KMS-11 (cell line): ENCODE measurements around the gene ATP13A5.

Experiments
- H2AFZ ChIP-seq: fragments of 200-600 bp; sonication (generic); 2 replicates; pipeline ENCODE4 v1.6.1; 2016; ENCODE audit warnings: antibody characterized with exemption, mixed run types, low read depth
- H3K27ac ChIP-seq: fragments of 200-600 bp; sonication (generic); 2 replicates; pipeline ENCODE4 v1.6.1; 2016; ENCODE audit warnings: mild to moderate bottlenecking, mixed run types
- H3K27me3 ChIP-seq: fragments of 200-600 bp; sonication (generic); 2 replicates; pipeline ENCODE4 v1.6.1; 2017; ENCODE audit warnings: mild to moderate bottlenecking, low read depth, mixed run types, moderate library complexity; ENCODE audit not compliant: insufficient read depth
- H3K36me3 ChIP-seq: fragments of 200-600 bp; sonication (generic); 2 replicates; pipeline ENCODE4 v1.6.1; 2017; ENCODE audit warnings: mild to moderate bottlenecking, mixed run types; ENCODE audit not compliant: insufficient read depth
- H3K4me1 ChIP-seq: fragments of 200-600 bp; sonication (generic); 2 replicates; pipeline ENCODE4 v1.6.1; 2016; ENCODE audit warnings: mild to moderate bottlenecking, low read depth, mixed run types; ENCODE audit not compliant: poor library complexity, severe bottlenecking
- H3K4me2 ChIP-seq: fragments of 200-600 bp; sonication (generic); 2 replicates; pipeline ENCODE4 v1.7.0; 2016; ENCODE audit warnings: mild to moderate bottlenecking, mixed run types
- H3K4me3 ChIP-seq: fragments of 200-600 bp; sonication (generic); IDR thresholded peaks from 2 replicates; pipeline ENCODE4 v1.6.1; 2017; ENCODE audit warnings: low read depth, low read length, mixed read lengths; ENCODE audit not compliant: insufficient read depth
- H3K79me2 ChIP-seq: fragments of 200-600 bp; sonication (generic); 2 replicates; pipeline ENCODE4 v1.6.1; 2016; ENCODE audit warnings: low read depth, mixed run types; ENCODE audit not compliant: insufficient read depth
- H3K9ac ChIP-seq: fragments of 200-600 bp; sonication (generic); 2 replicates; pipeline ENCODE4 v1.6.1; 2016; ENCODE audit warnings: mild to moderate bottlenecking, mixed run types
- H4K20me1 ChIP-seq: fragments of 200-600 bp; sonication (generic); 2 replicates; pipeline ENCODE4 v1.6.1; 2016; ENCODE audit warnings: mild to moderate bottlenecking, mixed run types; ENCODE audit not compliant: insufficient read depth
- CTCF ChIP-seq: fragments of 200-600 bp; sonication (generic); conservative IDR thresholded peaks from 2 replicates; pipeline ENCODE4 v1.6.1; 2017; ENCODE audit warnings: low read depth, mild to moderate bottlenecking, antibody characterized with exemption, low read length, moderate library complexity, mixed read lengths

Gene ATP13A5

DNA sequence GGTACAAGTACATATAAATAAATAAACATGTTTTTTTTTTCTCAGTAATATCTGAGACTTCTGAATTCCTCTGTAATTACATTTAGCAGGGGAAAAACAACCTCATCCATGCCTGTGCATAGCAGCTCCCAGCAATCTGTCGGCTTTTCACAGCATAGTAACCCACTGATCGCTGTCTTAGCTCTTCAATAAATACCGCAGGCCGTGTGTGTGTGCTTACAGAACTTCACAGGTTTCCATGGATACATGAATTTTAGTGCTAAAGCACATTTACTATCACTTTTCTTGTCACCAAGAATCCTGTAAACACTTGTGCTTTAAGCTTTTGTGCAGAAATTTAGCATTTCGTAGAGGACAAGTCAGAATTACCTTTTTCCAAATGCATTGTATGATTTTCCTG lies 141.5 kb downstream of the ATP13A5 start:
- H3K9ac ChIP-seq, result no peak overlapping the region
- H2AFZ ChIP-seq, result no peak overlapping the region
- no peak overlapping the region for H3K27ac ChIP-seq
- H3K36me3 ChIP-seq, result no peaks in the 10 kb centered on the region
- H3K4me3 ChIP-seq, result no peak overlapping the region
- no peaks in the 10 kb centered on the region for H3K27me3 ChIP-seq
- no peak for TF ChIP-seq CTCF
- no peaks in the 10 kb centered on the region for H3K4me1 ChIP-seq
- H3K4me2 ChIP-seq, result no peak overlapping the region
- H3K79me2 ChIP-seq, result no peaks in the 10 kb centered on the region
- no peaks in the 10 kb centered on the region for H4K20me1 ChIP-seq

DNA sequence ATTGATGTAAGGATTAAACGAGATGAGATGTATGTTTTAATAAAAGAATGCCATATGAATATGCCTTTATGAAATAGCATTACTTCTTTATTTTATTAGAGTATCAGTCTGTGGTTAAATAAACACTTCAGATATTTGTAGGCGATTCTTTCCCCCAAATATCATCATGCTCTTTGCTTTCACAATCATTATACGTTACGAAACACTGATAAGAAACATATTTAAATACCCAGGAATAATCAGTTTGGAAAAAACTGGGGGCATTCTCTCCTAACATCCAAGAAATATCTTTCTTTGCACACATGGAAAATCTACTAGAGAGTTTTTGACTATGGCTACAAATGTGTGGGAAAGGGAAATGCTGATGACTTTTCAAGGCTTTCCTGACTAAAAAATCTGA lies 142.0 kb downstream of the ATP13A5 start:
- no peak overlapping the region for H3K27ac ChIP-seq
- no peaks in the 10 kb centered on the region for H3K36me3 ChIP-seq
- no peaks in the 10 kb centered on the region for H4K20me1 ChIP-seq
- no peak overlapping the region for H3K4me2 ChIP-seq
- no peak overlapping the region for H3K4me3 ChIP-seq
- no peaks in the 10 kb centered on the region for H3K4me1 ChIP-seq
- no peaks in the 10 kb centered on the region for H3K79me2 ChIP-seq
- TF ChIP-seq CTCF, result no peak
- no peak overlapping the region for H3K9ac ChIP-seq
- H2AFZ ChIP-seq, result no peak overlapping the region
- H3K27me3 ChIP-seq, result no peaks in the 10 kb centered on the region

- Histone ChIP-seq H3K4me3 (no peak overlapping the region), H4K20me1 (no peaks in the 10 kb centered on the region), H3K9ac (no peak overlapping the region), H3K36me3 (no peaks in the 10 kb centered on the region), H3K4me1 (no peaks in the 10 kb centered on the region), H3K27ac (no peak overlapping the region), H3K79me2 (no peaks in the 10 kb centered on the region), H3K27me3 (no peaks in the 10 kb centered on the region), H3K4me2 (no peak overlapping the region), H2AFZ (no peak overlapping the region)
- TF ChIP-seq CTCF, result no peak
Observed at GRCh38 chr3:193231201-193231600, 147.4 kb downstream of the ATP13A5 start.

DNA sequence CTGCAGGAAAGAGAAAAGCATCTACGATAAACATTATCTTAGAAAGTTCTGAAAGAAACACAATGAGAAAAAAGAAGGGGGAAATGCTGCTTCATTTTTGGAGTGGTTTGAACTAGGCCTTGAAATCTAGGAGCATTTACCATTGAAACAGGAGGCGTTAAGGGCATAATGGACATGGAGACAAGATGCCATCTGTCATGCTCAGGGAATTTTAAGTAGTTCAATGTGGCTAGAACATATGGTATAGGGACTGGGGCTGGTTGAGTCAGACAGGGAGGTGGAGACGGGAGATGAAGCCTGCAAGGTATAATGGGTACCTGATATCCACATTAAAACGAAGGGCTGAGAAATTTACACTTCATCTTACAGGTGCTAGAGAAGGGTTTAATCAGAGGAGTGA lies 147.9 kb downstream of the ATP13A5 start:
- H3K27ac ChIP-seq, result no peak overlapping the region
- no peak overlapping the region for H3K4me2 ChIP-seq
- no peaks in the 10 kb centered on the region for H4K20me1 ChIP-seq
- no peak for TF ChIP-seq CTCF
- H3K79me2 ChIP-seq, result no peaks in the 10 kb centered on the region
- no peaks in the 10 kb centered on the region for H3K4me1 ChIP-seq
- no peak overlapping the region for H2AFZ ChIP-seq
- no peak overlapping the region for H3K9ac ChIP-seq
- H3K27me3 ChIP-seq, result no peaks in the 10 kb centered on the region
- H3K4me3 ChIP-seq, result no peak overlapping the region
- H3K36me3 ChIP-seq, result no peaks in the 10 kb centered on the region
